Lower leg skin (tissue), 4 donors: ENCODE data around the gene OSM. TPM values are rescaled to one million over a fixed set of nuclear protein-coding genes. Genes with fewer than 3 reads are reported as not detected.

Source experiments
- DNase-seq, 2 donors: peaks; one replicate each; pipeline ENCODE4 v3.0.0-alpha.2; 2019; ENCODE audit warnings: low spot score in 2 of 2
- H3K4me3 ChIP-seq: fragments of 200-600 bp; sonication (generic); 2 replicates; pipeline ENCODE4 v1.5.1; 2017; ENCODE audit warnings: mild to moderate bottlenecking, low read depth; ENCODE audit not compliant: poor library complexity, severe bottlenecking
- POLR2A ChIP-seq, 2 donors: fragments of 450-650 bp; IDR thresholded peaks; one replicate each; pipeline ENCODE4 v1.6.1; 2016 to 2017; ENCODE audit warnings: antibody characterized with exemption in 2 of 2, mild to moderate bottlenecking in 1 of 2, moderate library complexity in 1 of 2
- WGBS, 2 donors: methylation state at CpG; one replicate each; pipeline ENCODE4 v1.1.5; 2018; 5-methylcytosine and 5-hydroxymethylcytosine counted together
- intact Hi-C: fragments of 100-400 bp; cut with DNase I; formaldehyde crosslinking; loops from one replicate; pipeline ENCODE4 v1.15.0; 2023; ENCODE audit warnings: low total_unique reads
- total RNA-seq, 4 donors: library from RNA; depleted of rRNA; stranded (reverse); fragments of >200 nt; gene quantifications; one replicate each; pipeline ENCODE4 v1.1.0, GENCODE V29; 2016
- TF ChIP-seq, protein P1 (sequence below), 3 donors: fragments of 450-650 bp; IDR thresholded peaks; one replicate each; pipeline ENCODE4 v1.5.1; 2016; ENCODE audit warnings: antibody characterized with exemption in 3 of 3, mild to moderate bottlenecking in 3 of 3, moderate library complexity in 2 of 3

OSM gene
- total RNA-seq, 4 donors from 2014 or later: 0.27 to 0.34 (median 0.29) TPM; not detected in 1

DNA sequence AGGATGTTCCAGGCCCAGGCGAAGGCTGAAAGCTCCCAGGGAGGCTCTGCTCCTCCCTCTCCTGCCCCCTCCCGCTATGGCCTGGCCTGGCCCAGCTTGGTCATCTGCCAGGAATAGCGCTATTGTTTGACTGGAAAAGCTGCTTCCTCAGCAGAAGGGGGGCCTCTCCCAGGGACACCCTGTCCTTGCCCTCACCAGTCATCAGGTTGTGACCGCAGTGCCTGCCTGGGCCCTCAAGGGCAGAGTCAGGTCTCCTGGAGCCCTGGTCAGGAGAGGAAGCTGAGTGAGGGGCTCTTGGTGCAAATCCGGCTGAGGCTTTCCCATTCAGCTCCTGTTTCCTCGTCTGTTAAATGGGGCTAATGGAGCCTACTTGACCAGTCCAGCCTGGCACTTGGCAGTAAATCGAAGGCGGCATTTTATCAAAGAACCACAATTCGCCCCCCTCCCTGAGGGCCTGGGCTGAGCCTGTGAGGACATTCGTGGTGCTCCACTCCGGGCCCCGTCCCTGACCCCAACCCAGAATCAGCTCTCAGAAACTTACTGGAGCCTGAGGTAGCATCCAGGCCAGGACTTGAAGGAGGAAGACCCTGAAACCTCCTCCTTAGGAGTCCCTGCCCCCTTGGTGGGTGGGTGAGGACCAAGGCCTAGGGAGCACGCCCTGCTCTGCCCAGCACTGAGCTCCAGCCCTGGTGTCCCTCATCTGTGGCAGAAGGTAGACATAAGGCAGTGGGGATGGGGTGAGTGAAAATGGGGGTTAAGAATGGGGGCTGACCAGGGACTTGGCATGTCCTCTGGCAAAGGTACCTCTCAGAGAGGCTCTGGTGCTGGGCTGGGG lies 24.6 kb upstream of the OSM start:
- intact Hi-C loops: no loop called here
- TF ChIP-seq, protein P1, sequence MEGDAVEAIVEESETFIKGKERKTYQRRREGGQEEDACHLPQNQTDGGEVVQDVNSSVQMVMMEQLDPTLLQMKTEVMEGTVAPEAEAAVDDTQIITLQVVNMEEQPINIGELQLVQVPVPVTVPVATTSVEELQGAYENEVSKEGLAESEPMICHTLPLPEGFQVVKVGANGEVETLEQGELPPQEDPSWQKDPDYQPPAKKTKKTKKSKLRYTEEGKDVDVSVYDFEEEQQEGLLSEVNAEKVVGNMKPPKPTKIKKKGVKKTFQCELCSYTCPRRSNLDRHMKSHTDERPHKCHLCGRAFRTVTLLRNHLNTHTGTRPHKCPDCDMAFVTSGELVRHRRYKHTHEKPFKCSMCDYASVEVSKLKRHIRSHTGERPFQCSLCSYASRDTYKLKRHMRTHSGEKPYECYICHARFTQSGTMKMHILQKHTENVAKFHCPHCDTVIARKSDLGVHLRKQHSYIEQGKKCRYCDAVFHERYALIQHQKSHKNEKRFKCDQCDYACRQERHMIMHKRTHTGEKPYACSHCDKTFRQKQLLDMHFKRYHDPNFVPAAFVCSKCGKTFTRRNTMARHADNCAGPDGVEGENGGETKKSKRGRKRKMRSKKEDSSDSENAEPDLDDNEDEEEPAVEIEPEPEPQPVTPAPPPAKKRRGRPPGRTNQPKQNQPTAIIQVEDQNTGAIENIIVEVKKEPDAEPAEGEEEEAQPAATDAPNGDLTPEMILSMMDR (IDR thresholded peaks at IDR 0.05): no peak
- no peak for TF ChIP-seq POLR2A (IDR thresholded peaks at IDR 0.05)
- DNase-seq: peak; percentile 88 to 98
- H3K4me3 ChIP-seq: no peak overlapping the region
- 54 to 57% methylated on average over 12 to 13 of the region's 13 CpGs for WGBS, 2 donors

DNA sequence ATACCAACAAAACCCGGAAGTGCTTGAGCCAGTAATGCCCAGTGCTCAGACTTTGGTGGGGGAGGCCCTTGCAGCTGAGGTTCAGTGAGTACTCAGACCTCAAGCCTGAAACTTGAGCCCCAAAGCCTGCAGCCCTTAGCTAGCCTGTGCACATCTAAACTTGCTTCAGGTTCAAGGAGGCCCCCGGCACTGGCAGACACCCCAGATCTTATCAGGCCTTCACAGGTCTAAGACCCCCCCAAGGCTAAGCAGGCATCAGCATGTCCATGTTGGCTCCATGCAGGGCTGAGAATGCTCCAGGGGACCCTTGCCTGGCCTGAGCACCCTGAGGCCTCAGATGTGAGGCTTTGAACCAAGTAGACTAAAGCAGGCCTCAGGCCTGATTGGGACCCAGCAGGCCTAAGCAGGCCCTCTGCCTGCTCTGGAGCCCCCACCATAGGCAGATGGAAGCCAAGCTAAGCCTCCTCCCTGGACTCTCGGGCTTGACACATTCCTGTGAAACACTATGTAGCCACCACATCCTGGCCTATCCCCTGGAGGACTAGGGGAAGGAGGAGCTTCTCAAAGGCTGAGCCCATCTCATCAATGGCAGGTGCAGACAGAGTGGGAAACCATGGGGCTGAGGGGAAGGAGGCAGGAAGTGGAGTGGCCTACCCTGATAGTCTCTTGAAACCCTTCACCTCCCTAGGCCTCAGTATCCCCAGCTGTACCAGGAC lies 23.8 kb upstream of the OSM start:
- TF ChIP-seq, protein P1 (IDR thresholded peaks at IDR 0.05): no peak
- TF ChIP-seq POLR2A (IDR thresholded peaks at IDR 0.05): no peak
- intact Hi-C loops: no loop called here
- H3K4me3 ChIP-seq: no peak overlapping the region
- no peak for DNase-seq
- 7 to 30% methylated on average over 2 to 3 of the region's 3 CpGs for WGBS, 2 donors

DNA sequence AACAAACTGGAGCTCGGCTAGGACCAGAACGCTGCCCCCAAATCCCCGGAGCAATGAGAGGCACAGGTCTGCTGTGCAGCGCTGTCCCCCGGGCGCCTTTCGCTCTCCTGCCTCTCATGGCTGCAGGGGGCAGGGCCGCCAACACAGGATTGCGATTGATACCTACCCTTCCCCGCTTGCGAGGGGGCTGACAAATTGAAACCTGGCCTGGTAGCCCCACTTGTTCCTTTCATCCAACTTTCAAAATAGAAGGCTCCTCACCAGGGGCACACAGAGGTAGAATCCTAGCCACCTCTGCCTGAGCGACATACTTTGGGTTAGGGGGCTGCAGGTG lies 23.3 kb upstream of the OSM start:
- TF ChIP-seq, protein P1 (IDR thresholded peaks at IDR 0.05): no peak
- TF ChIP-seq POLR2A (IDR thresholded peaks at IDR 0.05): no peak
- H3K4me3 ChIP-seq: no peak overlapping the region
- DNase-seq: no peak
- intact Hi-C loops: loop anchor here (2.0 kb wide), 1 partner anchor 97 kb away; the partner anchor contains the start of gene RNF215
- WGBS, 2 donors: 8 to 13% methylated on average over 8 to 12 of the region's 12 CpGs

DNA sequence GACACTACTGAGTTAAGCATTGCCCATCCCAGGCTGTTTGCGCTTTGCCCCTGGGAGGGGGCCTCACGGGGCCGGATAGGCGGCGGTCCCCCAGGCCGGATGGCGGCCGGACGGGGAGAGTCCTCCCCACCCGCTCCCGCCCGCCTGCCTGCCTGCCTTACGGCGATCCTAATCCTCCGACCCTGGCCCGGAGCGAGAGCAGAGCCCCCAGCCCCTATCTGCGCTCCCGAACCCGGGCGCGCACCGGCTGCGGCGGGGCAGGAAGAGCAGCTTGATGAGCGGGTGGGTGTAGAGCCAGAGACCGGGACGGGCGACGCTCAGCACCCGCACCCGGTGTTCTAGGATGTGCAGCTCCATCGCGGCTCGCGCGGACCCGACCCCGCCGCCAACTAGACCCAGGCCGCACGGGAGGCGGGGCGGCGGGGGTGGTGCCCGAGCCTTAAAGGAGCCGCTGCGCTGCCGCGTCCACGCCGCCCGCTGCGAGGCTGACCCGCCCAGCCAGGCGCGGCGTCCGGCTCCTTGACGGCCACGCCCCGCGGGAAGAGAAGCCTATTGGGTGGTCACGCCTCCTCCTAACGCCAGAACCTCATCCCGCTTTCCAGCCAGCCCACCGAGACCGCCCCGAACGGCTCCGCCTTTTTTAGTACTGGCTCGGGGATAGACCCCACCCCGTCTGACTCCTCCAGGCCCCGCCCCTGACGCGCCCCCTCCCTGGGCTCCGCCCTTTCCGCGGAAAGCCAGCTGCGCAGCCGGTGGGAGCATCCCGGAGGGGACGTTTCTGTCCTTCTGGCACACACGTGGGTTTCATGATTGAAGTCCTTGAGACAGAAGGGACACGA lies 22.7 kb upstream of the OSM start, which contains the start of gene CASTOR1:
Gene CASTOR1, minus strand, starts transcription at position 365 of the 839 bp plus-strand sequence. Its CDS starts 8 bp downstream, at position 357.
- peak within 1 kb of the TSS; percentile 64 for H3K4me3 ChIP-seq
- TF ChIP-seq POLR2A (IDR thresholded peaks at IDR 0.05): no peak
- TF ChIP-seq, protein P1 (IDR thresholded peaks at IDR 0.05): no peak
- WGBS, 2 donors: 1% methylated on average over 34 to 74 of the region's 85 CpGs
- peak; percentile 99 to 100 for DNase-seq
- intact Hi-C loops: loop anchor here (2.0 kb wide), 1 partner anchor 97 kb away; the partner anchor contains the start of gene RNF215

DNA sequence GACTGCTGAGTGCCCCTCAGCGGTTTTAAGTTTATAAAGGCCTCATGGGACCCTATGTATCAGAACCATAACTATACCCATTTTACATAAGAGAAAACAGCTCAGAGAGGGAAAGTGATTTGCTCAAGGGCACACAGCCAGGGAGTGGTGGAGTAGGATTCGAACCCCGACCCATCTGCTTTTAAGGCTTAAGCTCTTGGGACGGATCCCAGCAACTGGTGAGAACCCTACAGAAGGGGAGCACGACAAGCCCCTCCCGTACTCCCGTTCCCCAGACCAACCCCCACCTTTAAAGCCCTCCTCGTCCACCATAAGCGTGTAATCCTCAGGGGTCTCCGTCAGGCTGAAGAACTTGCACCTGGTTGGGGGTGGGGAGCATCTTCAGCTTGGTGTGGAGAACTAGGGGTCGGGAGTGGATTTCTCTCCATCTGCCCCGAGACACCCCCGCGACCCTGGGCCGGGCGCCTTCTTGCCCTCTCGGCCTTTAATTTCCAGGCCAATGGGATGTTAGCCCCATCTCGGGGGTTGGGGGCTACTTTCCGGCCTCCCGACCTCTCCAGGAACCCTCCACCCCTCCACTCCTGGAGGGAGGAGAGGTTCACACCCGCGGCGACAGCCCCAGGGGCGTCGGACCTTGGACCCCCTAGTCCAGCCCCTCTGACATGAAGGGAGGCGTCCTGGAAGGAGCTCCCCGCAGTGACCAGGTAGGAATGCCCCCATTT lies 21.9 kb upstream of the OSM start:
- no peak for TF ChIP-seq POLR2A (IDR thresholded peaks at IDR 0.05)
- TF ChIP-seq, protein P1 (IDR thresholded peaks at IDR 0.05): no peak
- DNase-seq: no peak
- intact Hi-C loops: loop anchor here (2.0 kb wide), 1 partner anchor 98 kb away; the partner anchor contains the start of gene RNF215
- WGBS, 2 donors: 5 to 12% methylated on average over 23 to 27 of the region's 27 CpGs
- H3K4me3 ChIP-seq: peak overlapping the region; percentile 64
